ENCODE results near the gene TRA2B. TPM values are rescaled to one million over a fixed set of nuclear protein-coding genes. Genes with fewer than 3 reads are reported as not detected.

The TRA2B gene
- polyA plus RNA-seq, 1 donor = 312 TPM

GRCh38 chr3:185958626-185959025 lies 20.8 kb upstream of the TRA2B start:
- DNase-seq = no peak

GRCh38 chr3:185956244-185956643 lies 18.4 kb upstream of the TRA2B start:
- no peak for DNase-seq

GRCh38 chr3:185954366-185954723 lies 16.5 kb upstream of the TRA2B start:
- DNase-seq = no peak

GRCh38 chr3:185950728-185951127 lies 12.9 kb upstream of the TRA2B start:
- no peak for DNase-seq

- DNase-seq = no peak
Measured at GRCh38 chr3:185949515-185949914, 11.7 kb upstream of the TRA2B start.

GRCh38 chr3:185948292-185948691 lies 10.5 kb upstream of the TRA2B start:
- DNase-seq = no peak

GRCh38 chr3:185943760-185944106 lies 5.9 kb upstream of the TRA2B start:
- DNase-seq = no peak

- no peak for DNase-seq
Measured at GRCh38 chr3:185942907-185943759, 5.3 kb upstream of the TRA2B start.

- DNase-seq = no peak
Measured at GRCh38 chr3:185942396-185942795, 4.6 kb upstream of the TRA2B start.

- DNase-seq = no peak
Measured at GRCh38 chr3:185940951-185941350, 3.1 kb upstream of the TRA2B start.

- DNase-seq = no peak
Measured at GRCh38 chr3:185939721-185940120, 1.9 kb upstream of the TRA2B start.

- DNase-seq = peak; percentile 88
Measured at GRCh38 chr3:185936814-185937688, 763 bp downstream of the TRA2B start.

- DNase-seq = no peak
Measured at GRCh38 chr3:185936273-185936629, 1.6 kb downstream of the TRA2B start.

GRCh38 chr3:185935465-185936272 lies 2.1 kb downstream of the TRA2B start:
- DNase-seq = no peak

- no peak for DNase-seq
Measured at GRCh38 chr3:185934767-185935464, 2.9 kb downstream of the TRA2B start.

- DNase-seq = no peak
Measured at GRCh38 chr3:185934174-185934557, 3.6 kb downstream of the TRA2B start.

GRCh38 chr3:185933374-185934173 lies 4.2 kb downstream of the TRA2B start:
- no peak for DNase-seq

- DNase-seq = no peak
Measured at GRCh38 chr3:185931777-185932612, 5.8 kb downstream of the TRA2B start.

- no peak for DNase-seq
Measured at GRCh38 chr3:185930393-185931107, 7.3 kb downstream of the TRA2B start.

Data from left kidney (tissue), 2 donors.